Activated naive CD4-positive, alpha-beta T cell treated with anti-CD3 and anti-CD28 coated beads, Interleukin-2, amount 50 U/mL, for 72 hours (primary cell): ENCODE results near the gene SCN3A. TPM values are rescaled to one million over a fixed set of nuclear protein-coding genes. Genes with fewer than 3 reads are reported as not detected.

Experiments
- ATAC-seq, 2 donors: fragments of 150-1000 bp; cut with Tn5 transposase; 2 replicates each; pipeline ENCODE4 v1.10.0; 2021; ENCODE audit warnings: mild to moderate bottlenecking in 2 of 2, moderate library complexity in 2 of 2
- DNase-seq, 2 donors: peaks; one replicate each; pipeline ENCODE4 v3.0.0; 2021 to 2022; ENCODE audit warnings: low spot score in 2 of 2
- H3K27ac Mint-ChIP-seq, 2 donors: one replicate each; pipeline ENCODE4 v1.8.0; 2022; ENCODE audit warnings: mild to moderate bottlenecking in 2 of 2, mixed read lengths in 2 of 2
- H3K36me3 Mint-ChIP-seq, 2 donors: one replicate each; pipeline ENCODE4 v1.8.0; 2022; ENCODE audit warnings: mixed read lengths in 2 of 2
- H3K9me3 Mint-ChIP-seq, 2 donors: one replicate each; pipeline ENCODE4 v1.8.0; 2022; ENCODE audit warnings: mixed read lengths in 2 of 2
- total RNA-seq, 2 donors: library from RNA; stranded (reverse); gene quantifications; one replicate each; pipeline ENCODE4 v1.2.3, GENCODE V29; 2022

SCN3A gene
- total RNA-seq, 2 donors from 2014 or later: 0.25 to 0.43 TPM

- DNase-seq (no peak), ATAC-seq (no peak)
- Mint-ChIP-seq H3K27ac (no peak overlapping the region), H3K36me3 (peaks cover 0 to 8% of the 10 kb centered on the region in 2 donors), H3K9me3 (peaks cover 13 to 17% of the 10 kb centered on the region in 2 donors)
These were observed 120.5 kb downstream of the SCN3A start for GRCh38 chr2:165083326-165083725.

GRCh38 chr2:165082479-165082878 is 121.4 kb downstream of the SCN3A start:
- Mint-ChIP-seq H3K9me3 (peaks cover 13 to 17% of the 10 kb centered on the region in 2 donors), H3K36me3 (peaks cover 0 to 8% of the 10 kb centered on the region in 2 donors), H3K27ac (no peak overlapping the region)
- no peak for DNase-seq
- no peak for ATAC-seq

GRCh38 chr2:165081276-165081675 is 122.6 kb downstream of the SCN3A start:
- no peak overlapping the region for H3K27ac Mint-ChIP-seq
- H3K36me3 Mint-ChIP-seq: peaks cover 0 to 8% of the 10 kb centered on the region in 2 donors
- ATAC-seq: no peak
- H3K9me3 Mint-ChIP-seq: peaks cover 13 to 17% of the 10 kb centered on the region in 2 donors
- DNase-seq: no peak

- Mint-ChIP-seq H3K36me3 (peaks cover 0 to 8% of the 10 kb centered on the region in 2 donors), H3K9me3 (peaks cover 13 to 17% of the 10 kb centered on the region in 2 donors), H3K27ac (no peak overlapping the region)
- DNase-seq (no peak), ATAC-seq (no peak)
These were observed 124.4 kb downstream of the SCN3A start for GRCh38 chr2:165079432-165079831.

- peaks cover 0 to 8% of the 10 kb centered on the region in 2 donors for H3K36me3 Mint-ChIP-seq
These were observed 124.9 kb downstream of the SCN3A start for GRCh38 chr2:165078913-165079312.

GRCh38 chr2:165074884-165075283 is 129.0 kb downstream of the SCN3A start:
- Mint-ChIP-seq H3K27ac (no peak overlapping the region), H3K36me3 (no peaks in the 10 kb centered on the region)

More at GRCh38 chr2:165078913-165079312, 124.9 kb downstream of the SCN3A start:
- Mint-ChIP-seq H3K9me3 (peaks cover 10 to 14% of the 10 kb centered on the region in 2 donors), H3K27ac (no peak overlapping the region)
- DNase-seq (no peak), ATAC-seq (no peak)

GRCh38 chr2:165074323-165074722 is 129.5 kb downstream of the SCN3A start:
- no peaks in the 10 kb centered on the region for H3K36me3 Mint-ChIP-seq
- H3K27ac Mint-ChIP-seq: no peak overlapping the region
- H3K9me3 Mint-ChIP-seq: peaks cover 0 to 6% of the 10 kb centered on the region in 2 donors
- ATAC-seq: no peak
- no peak for DNase-seq

More at GRCh38 chr2:165074884-165075283, 129.0 kb downstream of the SCN3A start:
- peaks cover 0 to 6% of the 10 kb centered on the region in 2 donors for H3K9me3 Mint-ChIP-seq
- DNase-seq (no peak), ATAC-seq (no peak)

- DNase-seq: no peak
- no peak overlapping the region for H3K27ac Mint-ChIP-seq
- no peaks in the 10 kb centered on the region for H3K36me3 Mint-ChIP-seq
- ATAC-seq: no peak
- peaks cover 0 to 6% of the 10 kb centered on the region in 2 donors for H3K9me3 Mint-ChIP-seq
These were observed 133.8 kb downstream of the SCN3A start for GRCh38 chr2:165070076-165070475.

GRCh38 chr2:165069151-165069550 is 134.7 kb downstream of the SCN3A start:
- Mint-ChIP-seq H3K36me3 (no peaks in the 10 kb centered on the region), H3K27ac (peak overlapping the region in 1 of 2 donors; percentile 55), H3K9me3 (peaks cover 0 to 6% of the 10 kb centered on the region in 2 donors)
- ATAC-seq (no peak), DNase-seq (no peak)

- no peak for DNase-seq
- Mint-ChIP-seq H3K36me3 (no peaks in the 10 kb centered on the region), H3K9me3 (peaks cover 0 to under 1% of the 10 kb centered on the region in 2 donors), H3K27ac (no peak overlapping the region)
- no peak for ATAC-seq
These were observed 135.4 kb downstream of the SCN3A start for GRCh38 chr2:165068487-165068757.

GRCh38 chr2:165067643-165068486 is 136.0 kb downstream of the SCN3A start:
- DNase-seq (no peak), ATAC-seq (no peak)
- Mint-ChIP-seq H3K9me3 (no peaks in the 10 kb centered on the region), H3K36me3 (no peaks in the 10 kb centered on the region), H3K27ac (no peak overlapping the region)

- no peak overlapping the region for H3K27ac Mint-ChIP-seq
- DNase-seq (no peak), ATAC-seq (no peak)
- H3K9me3 Mint-ChIP-seq: no peaks in the 10 kb centered on the region
- no peaks in the 10 kb centered on the region for H3K36me3 Mint-ChIP-seq
These were observed 139.1 kb downstream of the SCN3A start for GRCh38 chr2:165064743-165065142.

GRCh38 chr2:165060411-165060810 is 143.4 kb downstream of the SCN3A start:
- no peak for ATAC-seq
- H3K27ac Mint-ChIP-seq: no peak overlapping the region
- no peak for DNase-seq
- H3K9me3 Mint-ChIP-seq: no peaks in the 10 kb centered on the region
- H3K36me3 Mint-ChIP-seq: no peaks in the 10 kb centered on the region

GRCh38 chr2:165058476-165059265 is 145.2 kb downstream of the SCN3A start:
- Mint-ChIP-seq H3K27ac (no peak overlapping the region), H3K9me3 (no peaks in the 10 kb centered on the region), H3K36me3 (no peaks in the 10 kb centered on the region)
- DNase-seq: no peak
- ATAC-seq: no peak

GRCh38 chr2:165057931-165058330 is 145.9 kb downstream of the SCN3A start:
- no peak for DNase-seq
- no peak for ATAC-seq
- no peaks in the 10 kb centered on the region for H3K36me3 Mint-ChIP-seq
- H3K9me3 Mint-ChIP-seq: no peaks in the 10 kb centered on the region
- H3K27ac Mint-ChIP-seq: no peak overlapping the region

GRCh38 chr2:165057308-165057707 is 146.5 kb downstream of the SCN3A start:
- no peak for ATAC-seq
- Mint-ChIP-seq H3K36me3 (no peaks in the 10 kb centered on the region), H3K9me3 (no peaks in the 10 kb centered on the region), H3K27ac (no peak overlapping the region)
- no peak for DNase-seq

GRCh38 chr2:165056564-165056963 is 147.3 kb downstream of the SCN3A start:
- no peaks in the 10 kb centered on the region for H3K9me3 Mint-ChIP-seq
- no peak overlapping the region for H3K27ac Mint-ChIP-seq
- H3K36me3 Mint-ChIP-seq: no peaks in the 10 kb centered on the region
- no peak for DNase-seq
- no peak for ATAC-seq
